ENCODE data around the gene CEND1. TPM values are rescaled to one million over a fixed set of nuclear protein-coding genes. Genes with fewer than 3 reads are reported as not detected.

The CEND1 gene
- total and polyA plus RNA-seq, 2 of the 13 experiments (the other 11 are each of a cell fraction or from before 2014, with no cell fraction given): not detected

- TF ChIP-seq ZBTB46 (CRISPR knock-in tag; IDR thresholded peaks at IDR 0.05; ENCODE audit: borderline replicate concordance) (no peak), ZNF274 (CRISPR knock-in tag; IDR thresholded peaks at IDR 0.05) (0 out of 2 replicates have a peak, but pooled peaks have one; percentile 43), ZNF615 (CRISPR knock-in tag; IDR thresholded peaks at IDR 0.05; ENCODE audit: borderline replicate concordance) (no peak), PBX3 (CRISPR knock-in tag; IDR thresholded peaks at IDR 0.05; ENCODE audit: borderline replicate concordance) (no peak), PAF1 (CRISPR knock-in tag; IDR thresholded peaks at IDR 0.05) (no peak), GABPA (IDR thresholded peaks at IDR 0.05; ENCODE audit: low read depth, low read length) (no peak), GABPA (CRISPR knock-in tag; IDR thresholded peaks at IDR 0.05; ENCODE audit: low read depth) (no peak), AGO2 (optimal IDR thresholded peaks at IDR 0.05; ENCODE audit: low read depth, low read length) (peak; percentile 84), ZFP36L1 (CRISPR knock-in tag; IDR thresholded peaks at IDR 0.05) (no peak), KLF9 (CRISPR knock-in tag; IDR thresholded peaks at IDR 0.05; ENCODE audit: low read depth) (no peak), KDM6A (CRISPR knock-in tag; IDR thresholded peaks at IDR 0.05; ENCODE audit: low read depth) (no peak), NR2F1 (CRISPR knock-in tag; IDR thresholded peaks at IDR 0.05) (no peak), RFX1 (IDR thresholded peaks at IDR 0.05) (no peak), ZNF20 (CRISPR knock-in tag; IDR thresholded peaks at IDR 0.05) (no peak), ZNF607 (CRISPR knock-in tag; IDR thresholded peaks at IDR 0.05; ENCODE audit: borderline replicate concordance) (peak; percentile 3; the same call in 1 of the 2 replicates), ZNF337 (CRISPR knock-in tag; IDR thresholded peaks at IDR 0.05; ENCODE audit: borderline replicate concordance, low read depth) (no peak), NR2C2 (CRISPR knock-in tag; IDR thresholded peaks at IDR 0.05; ENCODE audit: borderline replicate concordance) (peak; percentile 7; the same call in 1 of the 2 replicates), HOXA5 (CRISPR knock-in tag; IDR thresholded peaks at IDR 0.05) (0 out of 2 replicates have a peak, but pooled peaks have one; percentile 38), SRSF4 (IDR thresholded peaks at IDR 0.05; ENCODE audit: low read depth, low read length, poor library complexity, severe bottlenecking) (no peak), ZNF232 (CRISPR knock-in tag; IDR thresholded peaks at IDR 0.05; ENCODE audit: borderline replicate concordance) (no peak), ZNF770 (CRISPR knock-in tag; IDR thresholded peaks at IDR 0.05) (no peak), KDM5B (CRISPR knock-in tag; IDR thresholded peaks at IDR 0.05; ENCODE audit: borderline replicate concordance) (peak; percentile 39; the same call in 1 of the 2 replicates), GMEB2 (CRISPR knock-in tag; IDR thresholded peaks at IDR 0.05; ENCODE audit: low read depth) (no peak), ZNF841 (CRISPR knock-in tag; IDR thresholded peaks at IDR 0.05; ENCODE audit: borderline replicate concordance) (no peak), RFX3 (CRISPR knock-in tag; IDR thresholded peaks at IDR 0.05) (no peak)
Observed at GRCh38 chr11:776561-777287, 13.2 kb downstream of the CEND1 start (continued).

Data from HepG2 (cell line).